Stimulated activated CD8-positive, alpha-beta memory T cell treated with anti-CD3 and anti-CD28 coated beads, Interleukin-12 subunit alpha, Interleukin-12 subunit beta, amount 100 ng/mL, for 24 hours (primary cell): Measurements from ENCODE around the gene CACNA1H.
"Not testable (repeated sequence)": the region's sequence is repeated elsewhere in the genome, so short reads cannot be mapped to it uniquely, and the experiment has no call there.

ENCODE experiments used
- DNase-seq: peaks from one replicate; pipeline ENCODE4 v3.0.0-alpha.2; 2020; ENCODE audit errors: extremely low read depth

Gene CACNA1H

GRCh38 chr16:1175566-1176279 is 22.8 kb downstream of the CACNA1H start:
- DNase-seq, result no peak

- DNase-seq, result no peak
These were observed 23.5 kb downstream of the CACNA1H start for GRCh38 chr16:1176280-1176897.

GRCh38 chr16:1177053-1177452 is 24.1 kb downstream of the CACNA1H start:
- no peak for DNase-seq

- DNase-seq, result no peak
These were observed 24.8 kb downstream of the CACNA1H start for GRCh38 chr16:1177750-1178149.

GRCh38 chr16:1178295-1178910 is 25.5 kb downstream of the CACNA1H start:
- DNase-seq, result no peak

GRCh38 chr16:1180549-1181403 is 27.9 kb downstream of the CACNA1H start:
- DNase-seq, result no peak

GRCh38 chr16:1181404-1182315 is 28.8 kb downstream of the CACNA1H start:
- no peak for DNase-seq

- no peak for DNase-seq
These were observed 29.4 kb downstream of the CACNA1H start for GRCh38 chr16:1182316-1182671.

- DNase-seq, result no peak
These were observed 30.3 kb downstream of the CACNA1H start for GRCh38 chr16:1182950-1183907.

GRCh38 chr16:1184156-1184868 is 31.4 kb downstream of the CACNA1H start:
- no peak for DNase-seq

GRCh38 chr16:1184980-1185379 is 32.1 kb downstream of the CACNA1H start:
- no peak for DNase-seq

- DNase-seq, result not testable (repeated sequence)
These were observed 32.7 kb downstream of the CACNA1H start for GRCh38 chr16:1185460-1186207.

- peak; percentile 9 for DNase-seq
These were observed 35.7 kb downstream of the CACNA1H start for GRCh38 chr16:1188432-1189189.

- no peak for DNase-seq
These were observed 36.5 kb downstream of the CACNA1H start for GRCh38 chr16:1189455-1189854.

GRCh38 chr16:1190789-1191188 is 37.9 kb downstream of the CACNA1H start:
- not testable (repeated sequence) for DNase-seq

GRCh38 chr16:1192384-1193073 is 39.6 kb downstream of the CACNA1H start:
- no peak for DNase-seq

- no peak for DNase-seq
These were observed 40.4 kb downstream of the CACNA1H start for GRCh38 chr16:1193143-1193824.
